HG02973 (cell line): Measurements from ENCODE around the gene ANKRD12.
"Not testable (repeated sequence)": the region's sequence is repeated elsewhere in the genome, so short reads cannot be mapped to it uniquely, and the experiment has no call there.

Experiments used
- ATAC-seq: cut with Tn5 transposase; IDR thresholded peaks from one replicate; pipeline ENCODE4 v1.9.1; 2021; ENCODE audit warnings: moderate library complexity; ENCODE audit not compliant: unreplicated experiment

The ANKRD12 gene

DNA sequence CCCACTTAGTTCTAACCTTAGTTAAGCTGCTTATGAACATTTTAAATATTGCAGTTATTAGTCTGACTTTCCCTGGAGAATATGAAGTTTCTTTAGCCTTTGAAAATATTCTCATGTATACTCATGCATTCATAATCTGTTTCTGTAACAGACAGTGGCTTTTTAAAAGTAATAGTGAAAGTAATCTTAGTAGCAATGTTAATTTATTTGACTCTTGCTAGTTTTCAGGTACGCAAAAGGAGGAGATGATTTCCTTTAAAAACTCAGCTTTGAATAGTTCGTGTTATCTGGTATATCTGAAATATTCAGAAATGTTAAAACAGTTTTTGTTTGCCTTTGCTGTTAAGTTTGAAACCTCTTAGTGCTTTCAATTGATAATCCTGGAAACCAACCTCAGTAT, 3.8 kb downstream of the ANKRD12 start:
- ATAC-seq = no peak

DNA sequence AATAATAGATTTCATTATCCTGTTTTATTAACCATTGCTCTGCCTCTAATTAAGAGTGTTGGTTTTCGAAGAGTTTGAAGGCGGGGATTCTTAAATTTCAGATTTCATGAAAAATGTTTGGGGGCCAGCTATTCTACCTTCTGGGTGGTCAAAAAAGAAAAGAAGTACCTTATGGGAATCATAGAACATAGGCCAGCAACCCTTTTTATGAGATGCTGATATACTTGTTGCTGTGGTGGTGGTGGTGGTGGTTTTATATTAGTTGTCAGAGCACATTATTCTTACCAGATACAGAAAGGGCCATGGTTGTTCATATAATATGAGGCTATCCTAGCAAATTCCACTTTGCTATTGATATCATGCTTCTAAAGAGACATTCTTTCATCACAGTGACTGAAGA, 4.4 kb downstream of the ANKRD12 start:
- ATAC-seq = no peak

DNA sequence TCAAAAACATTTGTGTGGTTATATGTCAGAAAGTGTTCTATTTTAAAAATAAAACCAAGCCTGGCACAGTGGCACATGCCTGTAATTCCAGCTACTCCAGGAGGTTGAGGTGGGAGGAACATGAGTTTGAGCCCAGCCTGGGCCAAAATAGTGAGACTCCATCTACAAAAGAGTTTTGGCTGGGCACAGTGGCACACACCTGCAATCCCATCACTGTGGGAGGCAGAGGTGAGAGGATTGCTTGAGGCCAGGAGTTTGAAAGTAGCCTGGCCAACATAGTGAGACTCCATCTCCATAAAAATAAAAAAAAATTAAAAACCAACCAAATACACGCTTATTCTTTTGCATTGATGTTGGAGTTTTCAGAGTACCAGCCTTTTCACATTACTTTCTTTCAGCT, 9.6 kb downstream of the ANKRD12 start:
- no peak for ATAC-seq

DNA sequence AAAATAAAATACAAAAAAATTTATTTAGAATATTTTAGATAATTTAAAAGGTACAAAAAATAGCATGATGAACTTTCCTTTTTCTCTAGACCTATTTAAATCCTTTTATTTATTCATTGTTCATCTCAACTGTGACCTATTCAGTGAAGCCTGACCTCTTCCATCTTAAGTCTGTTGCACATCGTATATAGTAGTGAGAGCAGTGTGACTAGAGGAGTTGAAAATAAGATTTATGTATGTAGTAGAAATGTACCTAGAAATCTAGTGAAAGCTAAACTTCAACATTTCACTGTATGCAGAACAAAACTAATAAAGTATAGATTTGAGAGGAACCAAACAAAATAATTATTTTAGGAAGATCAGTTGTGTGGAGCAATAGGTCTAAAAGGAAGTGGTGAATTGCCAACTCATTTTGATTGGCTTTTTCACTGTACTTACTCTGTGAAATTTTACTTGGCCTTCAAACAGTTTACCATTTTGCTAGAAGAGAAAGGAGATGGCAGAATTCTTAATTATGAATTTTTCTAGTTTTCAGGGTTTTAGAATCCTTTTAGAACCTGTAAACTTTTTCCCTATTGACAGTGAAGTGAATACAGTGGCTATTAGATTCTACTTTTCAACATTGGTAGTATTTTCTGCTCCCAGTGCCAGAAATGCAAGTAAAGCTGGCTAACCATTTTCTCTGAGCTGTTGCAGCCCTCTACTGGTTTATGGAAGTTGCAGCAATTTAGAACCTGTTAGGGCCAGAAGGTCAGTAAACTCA, 11.0 kb downstream of the ANKRD12 start:
- peak; percentile 46 for ATAC-seq

DNA sequence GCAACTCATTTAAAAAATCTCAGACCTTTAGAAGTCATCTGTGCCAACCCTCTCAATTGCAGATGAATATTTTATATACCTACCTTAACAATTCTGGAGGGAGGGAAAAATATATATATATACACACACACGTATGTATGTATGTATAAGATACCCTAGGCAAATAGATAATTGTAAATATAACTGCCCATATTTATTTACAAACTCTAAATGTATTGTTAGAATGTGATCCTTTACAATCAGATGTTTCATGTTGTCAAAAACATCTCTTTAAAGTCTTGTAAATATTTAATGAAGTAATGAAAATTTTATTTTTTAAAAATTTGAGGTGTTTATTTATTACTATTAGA, 11.6 kb downstream of the ANKRD12 start:
- ATAC-seq = no peak

DNA sequence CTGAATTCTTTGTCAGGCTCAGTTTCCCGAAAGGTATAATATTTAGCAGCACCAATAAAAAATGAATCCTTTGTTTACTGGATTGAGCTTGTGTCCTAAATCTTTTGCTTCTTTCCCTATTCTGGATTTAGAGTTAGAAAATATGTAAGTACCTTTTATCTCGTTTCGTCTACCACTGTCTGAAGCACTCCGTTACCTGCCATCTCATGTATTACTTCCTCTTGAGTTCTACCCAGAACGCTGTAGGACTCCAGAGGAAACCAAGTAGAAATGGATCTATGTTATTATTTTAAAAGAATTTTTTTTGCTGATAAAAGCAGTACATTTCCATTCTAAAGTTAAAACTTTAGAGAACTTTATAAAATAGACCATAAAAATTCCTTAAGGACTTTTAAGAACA, 13.5 kb downstream of the ANKRD12 start:
- ATAC-seq = no peak

DNA sequence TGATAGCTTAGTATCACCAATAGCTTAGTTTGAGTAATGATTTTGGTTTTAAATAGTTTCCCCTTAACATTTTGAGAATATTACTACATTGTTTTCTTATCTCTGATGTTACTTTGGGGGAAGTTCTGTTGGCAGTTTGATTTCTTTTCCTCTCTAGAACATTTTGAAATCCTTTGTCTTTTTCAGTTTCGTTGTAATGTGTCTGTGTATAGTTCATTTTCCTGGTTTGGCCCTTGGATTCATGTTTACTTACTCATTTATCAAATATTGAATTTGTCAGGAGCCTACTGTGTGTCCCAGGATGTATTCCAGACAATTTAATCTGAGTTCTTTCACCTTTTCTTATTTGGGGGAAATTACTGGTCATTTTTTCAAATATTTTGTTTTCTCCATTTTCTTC, 16.7 kb downstream of the ANKRD12 start:
- no peak for ATAC-seq

DNA sequence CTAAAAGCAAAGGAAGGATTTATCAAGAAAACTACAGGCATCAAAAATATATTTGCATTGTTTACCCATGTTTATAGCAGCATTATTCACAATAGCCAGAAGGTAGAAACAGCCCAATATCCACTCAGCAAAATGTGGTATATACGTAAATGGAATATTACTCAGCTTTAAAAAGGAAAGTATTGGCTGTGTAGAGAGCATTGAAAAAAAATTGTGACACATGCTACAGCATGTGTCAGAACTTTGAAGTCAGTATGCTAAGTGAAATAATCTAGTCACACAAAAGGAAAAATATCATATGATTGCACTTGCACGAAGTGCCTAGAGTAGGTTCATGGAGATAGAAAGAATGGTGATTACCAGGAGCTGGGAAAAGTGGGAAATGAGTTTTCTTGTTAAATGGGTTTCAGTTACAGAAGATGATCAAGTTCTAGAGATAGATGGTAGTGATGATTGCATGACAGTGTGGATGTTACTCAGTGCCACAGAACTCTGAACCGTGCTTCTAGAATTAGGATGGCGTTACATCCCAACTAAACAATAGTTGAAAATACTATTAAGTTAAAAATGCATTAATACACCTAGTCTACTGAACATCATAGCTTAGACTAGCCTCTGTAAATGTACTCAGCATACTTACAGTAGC, 20.1 kb downstream of the ANKRD12 start:
- ATAC-seq = no peak

DNA sequence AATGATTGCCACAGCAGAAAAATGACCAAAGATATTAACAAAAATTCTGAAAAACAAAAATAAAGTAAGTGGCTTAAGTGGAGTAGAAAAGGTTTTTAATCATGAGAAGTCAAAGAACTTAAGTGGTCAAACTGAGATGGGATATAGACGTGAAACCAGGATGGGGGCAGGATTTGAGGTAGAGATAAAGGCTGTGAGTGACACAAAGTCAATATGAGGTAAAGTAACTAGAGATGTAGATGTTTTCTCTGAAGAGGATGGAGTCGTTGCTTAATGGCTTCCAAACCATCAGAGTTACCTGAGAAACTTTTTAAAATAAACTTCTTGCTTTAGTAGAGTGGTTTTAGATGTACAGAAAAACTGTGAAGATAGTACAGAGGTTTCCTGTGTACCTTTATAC, 21.2 kb downstream of the ANKRD12 start:
- no peak for ATAC-seq

DNA sequence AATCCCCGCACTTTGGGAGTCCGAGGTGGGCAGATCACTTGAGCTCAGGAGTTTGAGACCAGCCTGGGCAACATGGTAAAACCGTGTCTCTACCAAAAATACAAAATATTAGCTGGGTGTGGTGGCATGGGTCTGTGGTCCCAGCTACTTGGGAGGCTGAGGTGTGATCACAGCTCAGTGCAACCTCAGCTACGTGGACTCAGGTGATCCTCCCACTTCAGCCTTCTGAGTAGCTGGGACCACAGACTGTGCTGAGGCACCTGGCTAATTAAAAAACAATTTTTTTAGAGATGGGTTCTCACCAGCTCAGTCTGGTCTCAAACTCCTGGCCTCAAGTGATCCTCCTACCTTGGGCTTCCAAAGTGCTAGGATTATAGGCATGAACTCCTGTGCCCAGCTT, 23.4 kb downstream of the ANKRD12 start:
- ATAC-seq = no peak

DNA sequence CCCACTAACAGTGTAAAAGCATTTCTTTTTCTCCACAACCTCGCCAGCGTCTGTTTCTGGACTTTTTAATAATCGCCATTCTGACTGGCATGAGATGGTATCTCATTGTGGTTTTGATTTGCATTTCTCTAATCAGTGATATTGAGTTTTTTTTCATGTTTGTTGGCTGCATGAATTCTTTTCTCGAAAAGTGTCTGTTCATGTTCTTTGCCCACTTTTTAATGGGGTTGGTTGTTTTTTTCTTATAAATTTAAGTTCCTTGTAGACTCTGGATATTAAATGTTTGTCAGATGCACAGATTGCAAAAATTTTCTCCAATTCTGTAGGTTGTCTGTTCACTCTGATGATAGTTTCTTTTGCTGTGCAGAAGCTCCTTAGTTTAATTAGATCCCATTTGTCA, 26.1 kb downstream of the ANKRD12 start:
- ATAC-seq = not testable (repeated sequence)

DNA sequence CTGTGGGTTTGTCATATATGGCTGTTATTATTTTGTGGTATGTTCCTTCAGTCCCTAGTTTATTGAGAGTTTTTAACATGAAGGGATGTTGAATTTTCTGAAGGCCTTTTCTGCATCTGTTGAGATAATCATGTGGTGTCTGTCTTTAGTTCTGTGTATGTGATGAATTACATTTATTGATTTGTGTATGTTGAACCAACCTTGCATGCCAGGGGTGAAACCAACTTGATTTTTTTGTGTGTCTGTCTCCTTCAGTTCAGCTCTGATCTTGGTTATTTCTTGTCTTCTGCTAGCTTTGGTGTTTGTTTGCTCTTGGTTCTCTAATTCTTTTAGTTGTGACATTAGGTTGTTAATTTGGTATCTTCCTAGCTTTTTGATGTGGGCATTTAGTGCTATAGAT, 27.6 kb downstream of the ANKRD12 start:
- ATAC-seq = not testable (repeated sequence)

DNA sequence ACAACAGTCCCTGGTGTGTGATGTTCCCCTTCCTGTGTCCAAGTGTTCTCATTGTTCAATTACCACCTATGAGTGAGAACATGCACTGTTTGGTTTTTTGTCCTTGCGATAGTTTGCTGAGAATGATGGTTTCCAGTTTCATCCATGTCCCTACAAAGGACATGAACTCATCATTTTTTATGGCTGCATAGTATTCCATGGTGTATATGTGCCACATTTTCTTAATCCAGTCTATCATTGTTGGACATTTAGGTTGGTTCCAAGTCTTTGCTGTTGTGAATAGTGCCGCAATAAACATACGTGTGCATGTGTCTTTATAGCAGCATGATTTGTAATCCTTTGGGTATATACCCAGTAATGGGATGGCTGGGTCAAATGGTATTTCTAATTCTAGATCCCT, 29.3 kb downstream of the ANKRD12 start:
- ATAC-seq = not testable (repeated sequence)

DNA sequence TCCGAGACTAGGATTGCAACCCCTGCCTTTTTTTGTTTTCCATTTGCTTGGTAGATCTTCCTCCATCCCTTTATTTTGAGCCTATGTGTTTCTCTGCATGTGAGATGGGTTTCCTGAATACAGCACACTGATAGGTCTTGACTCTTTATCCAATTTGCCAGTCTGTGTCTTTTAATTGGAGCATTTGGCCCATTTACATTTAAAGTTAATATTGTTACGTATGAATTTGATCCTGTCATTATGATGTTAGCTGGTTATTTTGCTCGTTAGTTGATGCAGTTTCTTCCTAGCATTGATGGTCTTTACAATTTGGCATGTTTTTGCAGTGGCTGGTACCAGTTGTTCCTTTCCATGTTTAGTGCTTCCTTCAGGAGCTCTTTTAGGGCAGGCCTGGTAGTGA, 32.9 kb downstream of the ANKRD12 start:
- not testable (repeated sequence) for ATAC-seq

DNA sequence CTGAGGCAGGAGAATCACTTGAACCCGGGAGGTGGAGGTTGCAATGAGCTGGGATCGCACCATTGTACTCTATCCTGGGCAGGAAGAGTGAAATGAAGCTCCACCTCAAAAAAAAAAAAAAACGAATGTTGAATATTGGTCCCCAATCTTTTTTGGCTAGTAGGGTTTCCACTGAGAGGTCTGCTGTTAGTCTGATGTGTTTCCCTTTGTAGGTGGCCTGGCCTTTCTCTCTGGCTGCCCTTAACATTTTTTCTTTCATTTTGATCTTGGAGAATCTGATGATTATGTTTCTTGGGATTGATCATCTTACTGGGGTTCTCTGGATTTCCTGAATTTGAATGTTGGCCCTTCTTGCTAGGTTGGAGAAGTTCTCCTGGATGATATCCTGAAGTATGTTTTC, 35.3 kb downstream of the ANKRD12 start:
- not testable (repeated sequence) for ATAC-seq

DNA sequence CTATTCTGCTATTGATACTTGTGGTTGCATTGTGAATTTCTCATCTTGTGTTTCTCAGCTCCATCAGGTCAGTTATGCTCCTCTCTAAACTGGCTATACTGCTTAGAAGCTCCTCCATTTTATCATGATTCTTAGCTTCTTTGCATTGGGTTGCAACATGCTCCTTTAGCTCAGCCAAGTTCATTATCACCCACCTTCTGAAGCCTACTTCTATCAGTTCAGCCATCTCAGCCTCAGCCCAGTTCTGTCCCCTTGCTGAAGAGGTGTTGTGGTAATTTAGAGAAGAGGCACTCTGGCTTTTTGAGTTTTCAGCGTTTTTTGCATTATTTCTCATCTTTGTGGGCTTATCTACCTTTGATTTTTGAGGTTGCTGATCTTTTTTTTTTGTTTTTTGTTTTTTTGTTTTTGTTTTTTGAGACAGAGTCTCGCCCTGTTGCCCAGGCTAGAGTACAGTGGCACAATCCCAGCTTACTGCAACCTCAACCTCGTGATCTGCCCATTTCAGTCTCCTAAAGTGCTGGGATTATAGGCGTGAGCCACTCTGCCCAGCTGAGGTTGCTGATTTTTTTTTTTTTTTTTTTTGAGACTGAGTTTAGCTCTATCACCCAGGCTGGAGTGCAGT, 36.0 kb downstream of the ANKRD12 start:
- ATAC-seq = no peak

DNA sequence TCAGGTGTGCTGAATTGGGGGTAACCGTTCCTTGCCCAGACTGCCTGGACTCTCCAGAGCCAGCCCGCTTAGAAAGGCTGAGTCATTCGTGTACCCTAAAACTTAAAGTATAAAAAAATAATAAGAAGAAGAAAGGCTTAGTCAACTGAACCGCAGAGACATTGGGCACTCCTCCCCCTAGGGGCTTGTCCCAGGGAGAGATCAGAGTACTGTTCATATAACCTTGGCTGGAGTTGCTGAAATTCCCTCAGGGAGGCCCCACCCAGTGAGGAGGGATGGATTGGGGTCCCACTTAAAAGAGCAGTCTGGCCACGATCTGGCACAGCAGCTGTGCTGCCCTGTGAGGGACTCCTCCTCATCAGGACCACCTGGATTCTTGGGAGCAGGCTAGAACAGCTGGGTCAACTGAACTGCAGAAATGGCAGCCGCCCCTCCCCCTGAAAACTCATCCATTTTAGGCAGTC, 37.2 kb downstream of the ANKRD12 start:
- no peak for ATAC-seq

DNA sequence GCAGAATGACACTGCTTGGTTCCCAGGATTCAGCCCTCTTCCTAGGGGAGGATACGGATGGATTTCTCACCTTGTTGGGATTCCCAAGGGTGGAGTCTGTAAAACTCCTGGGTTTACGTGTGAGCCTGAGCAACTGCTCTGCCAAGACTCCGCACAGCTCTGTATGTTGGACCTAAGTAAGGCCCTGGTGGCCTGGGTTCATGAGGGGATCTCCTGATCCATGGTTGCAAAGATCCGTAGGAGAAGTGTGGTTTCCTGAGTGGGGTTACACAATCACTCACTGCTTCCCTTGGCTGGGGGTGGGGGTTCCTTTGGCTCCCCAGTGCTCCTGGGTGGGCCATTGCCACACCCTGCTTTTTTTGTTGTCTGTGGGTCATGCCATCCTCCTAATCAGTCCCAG, 37.7 kb downstream of the ANKRD12 start:
- no peak for ATAC-seq

DNA sequence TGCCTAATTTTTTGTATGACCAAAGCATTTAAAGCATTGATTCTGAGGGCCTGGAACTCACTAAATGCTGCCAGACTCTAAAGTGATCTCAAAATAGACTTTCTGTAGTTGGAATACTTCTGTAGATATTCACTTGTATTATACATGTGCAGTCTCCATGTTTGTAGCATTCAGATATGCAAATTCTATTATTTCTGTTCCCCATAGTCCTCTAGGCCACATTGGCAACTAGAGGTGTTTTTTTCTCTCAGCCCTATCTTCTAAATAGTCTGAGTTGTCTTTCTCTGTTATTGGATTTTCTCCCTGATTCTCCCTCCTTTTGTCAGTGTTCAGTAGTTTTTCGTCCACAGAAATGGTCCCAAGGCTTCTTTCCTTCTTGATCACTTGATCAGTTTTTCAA, 38.5 kb downstream of the ANKRD12 start:
- no peak for ATAC-seq

DNA sequence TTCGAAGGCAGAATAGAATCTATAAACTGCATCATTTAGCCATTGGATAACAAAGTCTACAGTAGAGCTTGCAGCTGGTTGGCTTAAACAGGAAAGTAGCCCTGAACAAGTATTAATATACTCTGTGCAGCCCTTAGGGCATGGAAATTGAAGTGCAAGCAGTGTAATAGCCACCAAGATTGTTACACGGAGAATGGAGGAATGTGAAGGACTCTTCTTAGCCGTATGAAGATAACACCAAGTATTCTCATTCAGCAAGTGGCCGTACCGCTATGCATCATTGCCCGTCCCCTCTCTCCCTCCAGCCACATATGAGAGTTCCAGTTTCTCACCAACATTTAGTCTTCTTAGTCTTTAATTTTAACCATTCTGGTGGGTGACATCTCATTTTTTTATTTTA, 40.5 kb downstream of the ANKRD12 start:
- no peak for ATAC-seq

DNA sequence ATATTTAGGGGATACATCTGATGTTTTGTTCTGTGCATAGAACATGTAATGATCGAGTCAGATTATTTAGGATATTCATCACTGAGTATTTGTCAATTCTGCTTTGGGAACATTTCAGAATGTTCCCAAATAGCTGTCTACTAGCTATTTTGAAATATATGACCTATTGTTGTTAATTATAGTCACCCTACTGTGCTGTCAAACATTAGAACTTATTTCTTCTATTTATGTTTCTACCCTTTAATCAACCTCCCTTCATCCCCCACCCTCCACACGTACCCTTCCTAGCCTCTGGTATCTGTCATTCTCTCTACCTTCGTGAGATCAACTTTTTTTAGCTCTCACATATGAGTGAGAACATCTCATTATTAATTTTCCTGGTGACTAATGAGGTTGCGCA, 40.9 kb downstream of the ANKRD12 start:
- no peak for ATAC-seq

DNA sequence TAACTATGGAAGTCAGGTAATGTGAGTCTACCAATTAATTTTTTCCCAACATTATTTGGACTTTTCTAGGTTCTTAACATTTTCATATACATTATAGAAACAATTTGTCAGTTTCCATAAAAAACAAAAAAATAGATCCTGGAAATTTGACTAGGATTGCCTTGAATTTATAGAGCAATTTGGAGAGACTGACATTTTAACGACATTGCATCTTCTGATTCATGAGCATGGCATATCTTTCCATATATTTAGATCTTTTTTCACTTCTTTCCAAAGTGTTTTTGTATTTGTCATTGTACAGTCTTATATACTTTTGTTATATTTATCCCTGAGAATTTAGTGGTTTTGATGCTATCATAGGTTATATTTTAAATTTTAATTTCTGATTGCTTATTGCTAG, 42.0 kb downstream of the ANKRD12 start:
- ATAC-seq = no peak
